Left renal cortex interstitium (tissue), 4 donors: ENCODE data around the gene GRPEL1. TPM values are rescaled to one million over a fixed set of nuclear protein-coding genes. Genes with fewer than 3 reads are reported as not detected.
"Not testable (repeated sequence)": the region's sequence is repeated elsewhere in the genome, so short reads cannot be mapped to it uniquely, and the experiment has no call there.

Experiments used
- DNase-seq, 4 donors: peaks; one replicate each; pipeline ENCODE4 v3.0.0-alpha.2; 2013; ENCODE audit warnings: low read depth in 4 of 4, low spot score in 2 of 4, missing footprints in 1 of 4
- polyA plus RNA-seq, 4 donors: library from polyadenylated mRNA; unstranded; fragments of 120-200 nt; gene quantifications; one replicate each; pipeline ENCODE4 v1.2.1, GENCODE V29; 2013; ENCODE audit not compliant: insufficient read length in 4 of 4

Gene GRPEL1
- polyA plus RNA-seq = 10 to 100 TPM; 28.1 to 38.8 (median 34.5) TPM

GRCh38 chr4:7067452-7068278 is at the start of gene GRPEL1:
GRPEL1 (minus strand) TSS chr4:7068064; CDS start chr4:7068032, 32 bp downstream.
- DNase-seq = peak; percentile 97 to 99 (median 98)

GRCh38 chr4:7116705-7117104 is 48.8 kb upstream of the GRPEL1 start:
- DNase-seq = no peak

GRCh38 chr4:7115557-7116340 is 47.9 kb upstream of the GRPEL1 start:
- no peak for DNase-seq

GRCh38 chr4:7112656-7113055 is 44.8 kb upstream of the GRPEL1 start:
- no peak for DNase-seq

- no peak for DNase-seq
These were observed 43.6 kb upstream of the GRPEL1 start for GRCh38 chr4:7111441-7111840.

- DNase-seq = no peak
These were observed 42.7 kb upstream of the GRPEL1 start for GRCh38 chr4:7110546-7110945.

GRCh38 chr4:7109169-7109568 is 41.3 kb upstream of the GRPEL1 start:
- no peak for DNase-seq

GRCh38 chr4:7108660-7109059 is 40.8 kb upstream of the GRPEL1 start:
- no peak for DNase-seq

- DNase-seq = no peak
These were observed 40.3 kb upstream of the GRPEL1 start for GRCh38 chr4:7108046-7108625.

GRCh38 chr4:7107166-7107905 is 39.5 kb upstream of the GRPEL1 start:
- DNase-seq = no peak

GRCh38 chr4:7105276-7105675 is 37.4 kb upstream of the GRPEL1 start:
- DNase-seq = no peak

GRCh38 chr4:7104366-7105031 is 36.6 kb upstream of the GRPEL1 start:
- DNase-seq = no peak

- peak in 2 of 4 donors; percentile 52 to 59 for DNase-seq
These were observed 35.9 kb upstream of the GRPEL1 start for GRCh38 chr4:7103607-7104365.

- peak in 1 of 4 donors; percentile 59 for DNase-seq
These were observed 35.3 kb upstream of the GRPEL1 start for GRCh38 chr4:7103031-7103606.

- not testable (repeated sequence) for DNase-seq
These were observed 34.6 kb upstream of the GRPEL1 start for GRCh38 chr4:7102516-7102909.

GRCh38 chr4:7101692-7102515 is 34.0 kb upstream of the GRPEL1 start:
- DNase-seq = peak in 1 of 4 donors; percentile 68

GRCh38 chr4:7096236-7096635 is 28.4 kb upstream of the GRPEL1 start:
- no peak for DNase-seq

- no peak for DNase-seq
These were observed 27.8 kb upstream of the GRPEL1 start for GRCh38 chr4:7095611-7096155.
